Raji (cell line): Measurements from ENCODE around the gene SHH.

Source experiments
- POLR2A ChIP-seq: IDR thresholded peaks from 2 replicates; pipeline ENCODE4 v1.6.1; 2011; ENCODE audit warnings: low read depth, low read length, control low read depth; ENCODE audit not compliant: insufficient read depth

Gene SHH

DNA sequence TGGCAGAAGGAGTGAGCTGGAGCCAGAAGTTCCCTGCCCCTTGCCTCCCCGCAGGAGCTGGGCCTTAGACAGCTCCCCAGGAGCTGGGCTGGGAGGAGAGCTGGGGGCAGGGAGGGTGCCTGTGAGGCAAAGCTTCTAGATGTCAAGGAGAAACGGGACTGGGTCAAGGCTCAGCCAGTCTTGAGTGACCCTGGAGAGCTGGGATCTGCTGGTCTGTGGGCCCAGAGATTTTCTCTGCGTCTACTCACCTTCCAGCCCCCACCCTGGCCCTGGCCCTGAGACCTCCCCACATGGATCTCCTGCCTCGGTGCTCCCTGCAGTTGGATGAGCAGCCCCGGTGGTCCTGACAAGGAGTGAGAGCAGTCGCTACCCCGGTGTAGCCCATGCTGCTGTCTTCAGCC, 20.3 kb upstream of the SHH start:
- no peak for TF ChIP-seq POLR2A

DNA sequence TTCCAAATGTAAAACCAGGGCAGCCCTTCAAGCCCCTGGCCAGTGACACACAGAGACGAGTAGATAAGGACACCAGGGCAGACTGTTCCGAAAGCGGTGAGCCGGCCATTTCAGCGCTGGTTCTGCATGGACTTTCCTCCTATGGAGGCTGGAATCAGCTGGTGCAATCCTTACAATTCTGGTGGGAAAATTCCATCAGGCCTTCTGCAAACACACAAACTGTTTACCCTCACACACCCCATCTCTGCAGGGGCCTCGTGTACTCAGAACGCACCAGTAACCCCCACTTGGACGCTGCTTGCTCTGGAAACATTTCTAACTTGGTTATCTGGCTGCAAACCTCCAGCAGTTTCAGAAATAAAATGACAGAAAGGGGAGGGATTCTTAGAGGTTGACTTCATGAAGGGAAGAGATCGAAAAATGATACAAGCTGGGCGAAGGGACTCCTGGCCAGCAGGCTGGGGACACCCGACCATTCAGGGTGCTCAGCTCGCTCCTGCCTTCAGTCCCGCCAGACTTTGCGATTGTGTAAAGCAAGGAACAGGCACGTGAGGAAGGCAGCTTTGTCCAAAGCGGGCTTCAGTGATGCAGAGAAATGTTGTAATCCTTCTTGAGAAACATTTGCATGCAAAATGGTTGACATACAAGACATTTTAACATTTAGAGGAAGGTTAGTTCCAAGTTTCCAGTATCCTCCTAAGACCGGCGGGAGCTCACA, 19.7 kb upstream of the SHH start:
- TF ChIP-seq POLR2A = no peak

DNA sequence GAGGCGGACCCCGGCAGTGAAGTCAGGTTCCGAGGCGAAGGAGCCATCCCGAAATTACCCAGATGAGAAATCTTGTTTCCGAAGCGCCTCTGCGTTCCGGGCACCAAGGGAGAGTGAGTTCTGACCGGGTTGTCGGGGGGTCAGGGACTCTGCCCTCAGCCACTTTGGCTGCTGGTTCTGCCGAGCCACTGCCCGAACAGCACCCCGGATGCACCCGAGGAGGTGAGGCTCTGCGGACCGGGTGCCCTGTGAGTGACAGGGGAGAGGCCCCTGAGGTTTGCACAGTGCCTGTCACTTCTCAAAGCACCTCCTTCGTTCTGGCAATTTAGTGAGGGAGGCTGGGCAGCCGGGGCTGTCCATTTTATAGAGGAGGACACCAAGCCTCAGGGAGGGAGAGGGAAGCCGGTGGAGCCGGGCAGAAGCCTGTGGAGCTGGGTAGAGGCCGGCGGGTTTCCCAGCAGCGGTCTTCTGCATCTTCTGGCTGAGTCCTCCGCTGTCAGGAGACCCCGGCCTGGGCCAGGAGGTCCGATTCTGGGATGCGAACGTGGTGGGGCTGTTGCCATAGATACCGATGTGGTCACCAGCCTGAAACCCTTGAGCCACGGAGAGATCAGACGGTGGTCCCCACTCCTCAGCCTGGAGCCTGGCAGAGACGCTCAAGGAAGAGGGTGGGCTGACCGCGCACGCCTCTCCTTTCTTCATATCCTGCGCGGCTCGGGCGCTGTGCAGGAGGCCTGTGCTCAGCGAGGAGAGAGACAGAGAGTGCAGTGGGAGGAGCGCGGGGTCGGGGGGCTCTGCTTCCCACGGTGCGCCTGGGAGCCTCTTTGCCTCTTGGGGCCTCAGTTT, 18.9 kb upstream of the SHH start:
- TF ChIP-seq POLR2A = no peak

DNA sequence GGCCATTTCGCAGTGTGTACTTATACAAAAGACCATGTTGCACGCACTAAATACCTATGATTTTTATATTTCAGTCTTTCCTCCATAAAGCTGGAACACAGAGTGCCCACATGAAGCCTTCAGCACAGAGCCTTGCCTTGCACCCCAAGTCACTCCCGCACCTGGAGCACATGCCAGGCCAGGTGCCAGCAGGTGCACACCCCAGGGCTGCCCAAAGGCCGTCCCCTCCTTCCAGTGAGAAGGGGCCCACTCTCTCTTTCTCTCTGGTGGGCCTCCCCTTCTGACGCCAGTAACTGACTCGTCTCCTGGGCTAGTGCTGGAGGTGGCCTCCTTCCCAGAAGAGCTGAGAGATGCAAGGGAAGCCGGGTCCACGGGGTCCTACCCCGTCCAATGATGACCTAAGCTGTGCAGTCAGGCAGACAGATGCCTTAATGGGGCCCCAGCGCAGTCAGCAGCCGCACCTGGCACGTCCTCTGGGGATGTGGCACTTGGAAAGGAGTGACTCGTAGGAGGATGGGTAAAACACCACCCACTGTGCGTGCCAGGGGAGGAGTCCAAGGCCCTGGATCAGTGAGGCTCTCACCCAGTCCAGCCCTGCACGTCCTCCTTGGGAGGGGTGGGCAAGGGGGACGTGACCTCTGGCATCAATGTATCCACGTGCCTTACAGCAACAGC, 17.7 kb upstream of the SHH start:
- no peak for TF ChIP-seq POLR2A

DNA sequence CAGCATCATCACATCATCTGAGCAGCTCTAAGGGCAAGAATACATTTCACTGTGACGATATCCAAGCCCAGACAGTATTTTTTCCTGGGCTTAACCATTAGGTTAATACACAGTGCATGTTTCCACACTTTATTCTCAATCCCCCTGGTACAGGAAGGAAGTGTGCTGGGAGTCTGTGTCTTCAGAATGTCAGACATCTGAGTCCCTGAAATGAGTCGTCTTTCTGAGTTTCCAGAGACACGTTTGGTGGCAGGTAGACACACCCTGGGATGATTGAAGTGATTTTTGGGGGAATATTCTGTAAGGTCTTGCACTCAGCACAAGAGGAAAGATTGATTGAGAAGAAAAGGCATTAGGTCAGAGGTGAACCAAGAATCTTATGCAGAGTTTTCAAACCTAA, 13.1 kb upstream of the SHH start:
- TF ChIP-seq POLR2A = no peak

DNA sequence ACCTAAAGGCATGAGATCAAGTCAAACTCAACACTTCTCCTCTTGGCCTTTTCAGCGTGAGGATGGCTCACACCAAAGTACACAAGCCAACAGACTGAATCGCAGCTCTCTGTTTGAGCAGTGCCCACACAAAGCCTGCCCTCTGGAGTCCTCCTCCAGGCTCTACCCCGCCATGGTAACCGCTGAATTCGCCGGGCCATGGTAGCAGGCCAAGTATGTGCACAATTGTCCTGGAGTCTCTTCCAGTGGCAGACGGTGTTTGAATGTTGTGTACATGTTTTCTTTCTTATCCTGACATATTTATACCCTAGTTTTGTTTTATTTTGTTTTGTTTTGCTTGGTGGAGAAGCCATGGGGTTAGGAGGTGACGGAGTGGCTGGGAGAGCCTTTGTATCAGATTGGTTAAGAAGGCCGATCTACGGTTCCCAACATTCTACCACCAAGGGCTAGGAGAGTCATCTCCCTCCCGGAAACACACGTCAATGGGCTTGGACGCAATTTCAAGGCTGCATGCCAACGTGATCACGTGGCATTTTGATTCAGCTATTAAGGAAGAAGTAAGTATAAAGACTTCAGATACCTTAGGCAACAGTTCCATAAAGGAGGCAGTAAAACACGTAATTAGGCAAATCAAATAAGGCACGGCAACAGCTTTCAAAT, 12.1 kb upstream of the SHH start:
- no peak for TF ChIP-seq POLR2A

DNA sequence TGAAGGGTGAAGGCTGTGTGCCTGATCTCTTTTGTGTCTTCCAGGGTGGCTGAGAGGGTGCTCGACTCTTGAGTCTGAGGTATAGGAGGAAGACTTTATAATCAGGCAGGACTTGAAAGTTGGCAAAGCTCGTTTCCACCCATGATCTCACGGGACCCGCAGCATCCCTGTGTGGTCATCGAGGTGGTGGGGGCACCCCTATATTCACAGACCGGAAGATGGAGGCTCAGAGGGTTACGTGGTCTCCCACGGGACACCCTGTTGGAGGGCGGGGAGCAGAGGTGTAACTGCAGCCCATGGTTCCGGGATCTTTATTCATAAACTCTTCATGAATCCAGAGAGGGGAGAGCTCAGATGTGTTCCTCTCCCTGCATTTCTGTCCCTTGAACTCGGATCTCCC, 9.6 kb upstream of the SHH start:
- no peak for TF ChIP-seq POLR2A

DNA sequence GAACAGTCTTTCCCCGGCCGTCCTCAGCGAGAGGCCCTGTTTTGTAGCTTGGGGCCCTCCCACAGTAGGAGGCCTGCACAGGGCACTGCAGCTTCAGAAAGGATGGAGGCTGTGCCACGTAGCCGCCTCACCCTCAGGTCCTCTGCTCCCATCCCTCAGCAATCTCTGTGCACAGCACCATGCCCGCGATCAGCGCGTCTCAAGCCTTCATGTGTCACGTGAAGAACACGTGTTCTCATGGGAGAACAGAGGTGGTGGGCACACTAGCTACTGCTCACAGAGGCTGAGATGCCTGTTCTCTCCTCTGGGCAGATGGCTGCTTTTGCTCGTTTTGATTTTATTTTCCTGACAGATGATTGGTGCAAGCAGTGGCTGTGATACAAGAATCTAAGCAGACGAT, 8.5 kb upstream of the SHH start:
- TF ChIP-seq POLR2A = no peak

DNA sequence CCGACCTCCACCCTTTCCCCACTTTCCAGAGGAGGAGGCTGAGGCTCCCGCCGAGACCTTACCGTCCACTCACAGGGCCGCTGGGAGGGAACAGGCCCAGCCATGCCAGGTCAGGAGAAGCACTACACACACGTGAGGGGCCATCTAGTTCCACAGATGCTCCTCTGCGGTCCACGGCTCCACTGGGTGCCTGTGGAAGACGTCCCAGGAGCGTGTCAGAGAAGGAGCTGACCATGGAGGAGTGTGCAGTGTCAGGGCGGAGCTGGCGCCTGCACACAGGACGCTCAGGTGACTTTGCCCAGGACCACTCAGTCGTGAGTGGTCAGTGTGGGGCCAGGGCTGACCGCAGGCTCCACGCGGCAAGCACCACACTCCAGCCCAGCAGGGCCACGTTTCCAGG, 8.0 kb upstream of the SHH start:
- no peak for TF ChIP-seq POLR2A

DNA sequence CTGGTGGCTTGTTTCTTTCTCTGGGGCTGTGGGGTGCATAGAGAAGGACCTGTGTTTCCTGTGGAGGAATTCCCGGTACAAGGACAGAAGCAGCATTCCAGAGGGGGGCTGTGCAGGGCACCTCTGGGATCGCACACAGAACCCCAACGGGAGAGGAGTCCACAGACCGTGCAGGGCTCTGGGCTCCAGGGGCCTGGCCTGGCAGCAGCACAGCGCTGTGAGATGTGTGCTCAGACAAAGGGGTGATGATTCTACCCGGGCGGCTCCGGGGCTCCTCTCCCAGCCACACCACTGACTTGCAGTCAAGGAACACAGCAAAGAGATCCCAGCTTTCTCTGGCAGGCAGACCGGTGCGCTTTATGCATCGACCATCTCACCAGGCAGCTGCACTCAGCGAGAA, 6.9 kb upstream of the SHH start:
- no peak for TF ChIP-seq POLR2A

DNA sequence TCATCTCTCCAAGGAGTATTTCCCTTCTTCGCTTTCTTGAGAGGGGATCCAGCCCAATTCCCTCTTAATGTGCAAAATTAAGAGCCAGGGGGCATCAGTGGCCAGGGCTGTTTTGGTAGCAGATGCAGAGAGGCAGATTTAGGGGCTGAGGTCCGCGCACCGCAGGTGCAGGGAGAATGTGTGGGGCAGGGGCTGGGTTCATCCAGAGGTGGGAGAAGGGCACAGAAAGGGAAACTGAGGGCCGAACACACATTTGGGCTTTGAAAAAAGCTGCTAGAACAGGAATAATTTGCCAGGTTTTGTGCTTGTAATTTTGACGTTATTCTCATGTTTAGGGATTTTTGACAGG, 6.5 kb upstream of the SHH start:
- TF ChIP-seq POLR2A = no peak

DNA sequence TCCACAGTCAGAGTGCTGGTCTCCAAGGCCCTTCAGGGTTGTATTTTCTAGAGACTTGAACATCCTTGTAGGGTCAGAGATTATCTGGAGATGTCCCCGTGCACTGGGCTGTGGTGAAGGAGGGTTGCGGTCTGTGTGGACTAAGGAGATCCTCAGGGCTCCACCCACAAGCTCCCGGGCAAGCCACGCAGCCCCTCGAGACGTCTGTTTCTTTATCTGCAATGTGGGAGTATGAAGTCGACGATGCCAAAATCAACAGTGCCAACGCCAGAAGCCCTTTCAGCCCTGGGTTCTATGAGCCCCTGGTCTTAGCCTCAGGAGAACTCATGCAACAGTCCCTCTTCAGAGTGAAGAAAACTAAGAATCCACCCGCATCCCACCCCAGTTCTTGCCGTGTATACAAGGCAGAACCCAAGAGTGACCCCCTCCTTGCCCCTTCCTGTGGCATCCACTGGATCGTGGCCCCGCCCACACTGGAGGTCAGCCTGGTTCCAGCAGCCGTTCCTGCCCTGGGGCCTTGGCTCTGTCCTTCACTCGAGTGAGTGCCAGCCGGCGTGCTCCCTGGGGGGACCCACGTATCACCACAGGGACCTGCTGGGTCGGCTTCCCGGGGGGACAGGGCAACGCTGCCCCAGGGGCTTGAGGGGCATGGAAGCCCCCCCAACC, 6.0 kb upstream of the SHH start:
- TF ChIP-seq POLR2A = no peak

DNA sequence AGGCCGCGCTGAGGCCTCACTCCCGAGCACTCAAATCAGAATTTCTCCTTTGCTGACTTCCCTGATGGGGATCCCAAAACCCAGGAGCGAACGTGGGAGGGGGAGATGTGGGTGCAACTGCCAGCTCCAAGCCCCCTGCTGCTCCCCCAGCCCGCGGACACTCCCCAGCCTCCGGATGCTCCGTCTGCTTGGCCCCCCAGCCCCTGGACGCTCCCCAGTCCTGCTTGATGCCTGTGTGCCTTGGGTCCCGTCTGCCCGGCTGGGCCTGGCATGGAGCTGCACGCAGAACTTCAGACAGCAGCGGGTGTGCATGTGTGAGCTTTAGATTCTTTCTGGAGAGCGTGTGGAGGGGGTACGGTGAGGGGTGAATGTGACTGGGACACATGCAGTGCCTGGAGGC, 4.7 kb upstream of the SHH start:
- no peak for TF ChIP-seq POLR2A

DNA sequence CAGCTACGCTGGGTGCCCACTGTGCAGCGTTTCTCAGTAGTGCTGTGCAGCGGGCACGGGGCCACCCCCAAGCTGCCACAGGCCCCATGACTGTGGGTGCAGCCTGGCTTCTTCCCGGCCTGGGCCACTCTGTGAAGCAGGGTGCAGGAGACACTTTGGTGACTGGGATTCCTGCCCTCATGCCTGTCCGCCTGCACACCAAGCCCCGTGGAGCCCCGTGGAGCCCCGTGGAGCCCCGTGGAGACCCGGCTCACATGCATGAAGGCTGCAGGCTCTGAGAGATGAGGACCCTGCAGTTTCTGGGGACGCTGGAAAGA, 3.9 kb upstream of the SHH start:
- no peak for TF ChIP-seq POLR2A
